ENCODE results near the gene HM13. TPM values are rescaled to one million over a fixed set of nuclear protein-coding genes. Genes with fewer than 3 reads are reported as not detected.
A peak's percentile ranks its signal among the peaks of the same experiment; 100 is the strongest.

Gene HM13
- total and polyA plus RNA-seq, 9 of the 15 experiments (the other 6 are each of a cell fraction or from before 2014, with no cell fraction given) = 7.7 to 136 (median 74.5) TPM

DNA sequence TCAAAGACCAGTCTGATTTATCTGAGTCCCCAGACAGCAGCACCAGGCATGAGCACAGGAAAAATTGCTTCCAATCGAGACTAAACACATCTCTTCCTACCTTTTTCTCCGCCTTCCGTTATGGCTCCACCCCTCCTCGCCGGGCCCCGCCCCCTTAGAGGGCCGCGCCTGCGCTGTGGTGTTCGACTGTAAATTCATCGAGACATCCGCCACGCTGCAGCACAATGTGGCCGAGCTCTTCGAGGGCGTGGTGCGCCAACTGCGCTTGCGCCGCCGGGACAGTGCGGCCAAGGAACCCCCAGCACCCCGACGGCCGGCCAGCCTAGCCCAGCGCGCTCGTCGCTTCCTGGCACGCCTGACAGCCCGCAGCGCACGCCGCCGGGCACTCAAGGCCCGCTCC is 30.2 kb upstream of the HM13 start (continued):
- peak; percentile 91 to 92 for TF ChIP-seq NRF1 (conservative IDR thresholded peaks at IDR 0.05 in 1 of 2, IDR thresholded peaks at IDR 0.05 in 1 of 2)
- no peak for TF ChIP-seq POLR3A (IDR thresholded peaks at IDR 0.05; ENCODE audit: borderline replicate concordance, extremely low read depth, insufficient read depth, insufficient read length)
- no peak for TF ChIP-seq HMBOX1 (IDR thresholded peaks at IDR 0.05)
- TF ChIP-seq ZBTB2 (IDR thresholded peaks at IDR 0.05) = no peak
- no peak for TF ChIP-seq GATAD2A (IDR thresholded peaks at IDR 0.05)
- TF ChIP-seq ZBTB33 (CRISPR knock-in tag; IDR thresholded peaks at IDR 0.05) = peak; percentile 67
- peak; percentile 29; the same call in 1 of the 2 replicates for TF ChIP-seq TAL1 (IDR thresholded peaks at IDR 0.05)
- TF ChIP-seq TSHZ1 (CRISPR knock-in tag; IDR thresholded peaks at IDR 0.05) = no peak
- peak; percentile 55 for TF ChIP-seq MEIS2 (IDR thresholded peaks at IDR 0.05; ENCODE audit: partially characterized antibody)
- no peak for TF ChIP-seq RBM25 (IDR thresholded peaks at IDR 0.05; ENCODE audit: low read depth, low read length, severe bottlenecking)
- peak; percentile 46; the same call in 1 of the 2 replicates for TF ChIP-seq CBFA2T3 (IDR thresholded peaks at IDR 0.05)
